Measurements from ENCODE around the gene NUDT21.
A peak's percentile ranks its signal among the peaks of the same experiment; 100 is the strongest.
"Not testable (repeated sequence)": the region's sequence is repeated elsewhere in the genome, so short reads cannot be mapped to it uniquely, and the experiment has no call there.

Gene NUDT21

DNA sequence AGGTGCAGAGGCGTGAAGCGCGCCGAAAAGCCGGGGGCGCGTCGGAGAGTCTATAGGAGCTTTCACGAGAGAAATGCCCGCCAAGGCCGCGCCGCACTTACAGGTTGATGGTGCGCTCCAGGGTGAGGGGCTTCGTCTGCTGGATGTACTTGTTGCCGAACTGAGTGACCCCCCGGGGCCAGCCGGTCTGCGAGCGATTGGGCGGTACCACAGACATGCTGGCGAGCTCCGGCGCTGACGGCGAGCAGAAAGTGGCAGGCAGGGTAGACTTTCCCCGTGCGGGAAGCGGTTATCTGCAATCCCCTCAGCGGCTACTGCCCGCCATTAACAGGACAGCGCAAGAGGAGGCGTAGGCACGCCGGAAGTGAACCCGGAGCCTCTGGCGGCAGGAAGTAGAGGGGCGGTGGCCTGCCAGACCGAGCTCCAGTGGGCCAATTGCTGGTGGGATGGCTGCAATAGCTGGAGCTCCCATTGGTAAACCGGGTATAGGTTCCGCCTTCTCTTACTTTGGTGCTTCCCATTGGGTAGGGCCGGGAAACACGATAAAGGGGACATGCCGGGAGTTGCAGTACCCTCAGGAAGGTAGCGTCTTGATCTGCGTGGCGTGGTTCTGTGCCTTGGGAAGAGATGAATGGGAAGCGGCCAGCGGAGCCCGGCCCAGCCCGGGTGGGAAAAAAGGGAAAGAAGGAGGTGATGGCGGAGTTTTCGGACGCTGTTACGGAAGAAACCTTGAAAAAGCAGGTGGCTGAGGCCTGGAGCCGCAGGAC lies at the start of gene NUDT21, which contains the start of gene OGFOD1:
Gene NUDT21 (minus strand): TSS at position 347 of the 767 bp plus-strand sequence. CDS start 130 bp downstream, at position 217.
Gene OGFOD1 (plus strand): TSS at position 569 of the 767 bp plus-strand sequence. CDS start 59 bp downstream, at position 628.
- peak; percentile 95 for DNase-seq (ENCODE audit: insufficient read length, low spot score)
- FAIRE-seq, result peak; percentile 96

DNA sequence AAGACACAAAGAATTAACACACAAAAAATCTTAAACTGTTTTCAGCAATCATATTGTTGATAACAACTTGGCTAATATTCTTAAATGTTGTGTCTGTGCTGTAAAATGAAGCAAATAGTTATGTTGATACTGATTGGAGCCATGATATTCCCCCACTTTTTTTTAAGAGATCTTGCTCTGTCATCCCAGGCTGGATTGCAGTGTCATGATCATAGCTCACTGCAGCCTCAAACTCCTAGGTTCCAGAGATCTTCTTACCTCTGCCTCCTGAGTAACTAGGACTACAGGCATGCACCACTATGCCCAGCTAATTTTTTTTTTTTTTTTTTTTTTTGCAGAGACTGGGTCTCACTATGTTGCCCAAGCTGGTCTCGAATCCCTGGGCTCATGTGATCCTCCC lies 42.7 kb upstream of the NUDT21 start:
- no peak for FAIRE-seq
- DNase-seq (ENCODE audit: insufficient read length, low spot score), result no peak

DNA sequence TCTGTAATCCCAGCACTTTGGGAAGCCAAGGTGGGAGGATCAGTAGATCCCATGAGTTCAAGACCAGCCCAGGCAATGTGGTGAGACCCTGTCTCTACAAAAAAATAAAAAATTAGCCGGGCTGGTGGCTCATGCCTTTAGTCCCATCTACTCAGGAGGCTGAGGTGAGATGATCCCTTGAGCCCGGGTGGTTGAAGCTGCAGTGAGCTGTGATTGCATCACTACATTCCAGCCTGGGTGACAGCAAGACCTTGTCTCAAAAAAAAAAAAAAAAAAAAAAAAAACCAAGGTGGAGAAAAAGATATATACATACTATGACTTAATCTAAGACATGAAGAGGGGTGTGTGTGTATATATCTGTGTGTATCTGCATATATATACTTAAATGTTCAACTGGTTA lies 42.0 kb upstream of the NUDT21 start:
- DNase-seq (ENCODE audit: insufficient read length, low spot score), result no peak
- no peak for FAIRE-seq

DNA sequence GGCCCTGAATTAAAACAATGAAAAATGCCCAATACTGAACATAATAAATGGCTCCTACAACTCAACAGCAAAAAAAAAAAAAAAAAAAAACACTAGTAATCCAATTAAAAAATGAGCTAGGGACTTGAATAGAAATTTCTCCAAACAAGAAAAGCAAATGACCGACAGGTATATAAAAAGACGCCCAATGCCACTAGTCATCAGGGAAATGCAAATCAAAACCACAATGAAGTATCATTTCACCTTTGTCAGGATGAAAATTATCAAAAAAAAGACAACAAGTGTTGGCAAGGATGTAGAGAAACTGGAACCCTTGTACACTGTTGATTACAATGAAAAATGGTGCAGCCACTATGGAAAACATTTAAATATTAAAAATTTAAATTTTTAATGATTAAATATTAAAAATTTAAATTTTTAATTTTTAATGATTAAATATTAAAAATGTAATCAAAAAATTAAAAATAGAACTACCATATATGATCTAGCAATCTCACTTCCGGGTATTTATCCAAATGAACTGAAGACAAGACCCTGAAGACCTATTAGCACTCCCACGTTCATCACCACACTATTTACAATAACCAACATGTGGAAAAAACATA lies 40.6 kb upstream of the NUDT21 start:
- FAIRE-seq (peak; percentile 8), DNase-seq (ENCODE audit: insufficient read length, low spot score) (no peak)

DNA sequence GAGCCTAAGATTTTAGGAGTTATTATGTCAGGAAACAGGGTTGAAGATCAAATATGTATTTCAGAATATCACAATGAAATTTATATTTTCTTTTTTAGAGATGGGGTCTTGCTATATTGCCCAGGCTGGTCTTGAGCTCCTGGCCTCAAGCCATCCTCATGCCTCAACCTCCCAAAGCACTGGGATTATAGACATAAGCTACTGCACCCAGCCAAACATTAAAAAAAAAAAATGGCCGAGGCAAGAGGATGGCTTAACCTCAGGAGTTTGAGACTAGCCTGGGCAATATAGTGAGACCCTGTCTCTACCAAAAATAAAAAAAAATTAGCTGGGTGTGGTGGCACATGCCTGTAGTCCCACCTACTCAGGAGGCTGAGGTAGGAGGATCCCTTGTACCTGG lies 37.7 kb upstream of the NUDT21 start:
- DNase-seq (ENCODE audit: insufficient read length, low spot score); FAIRE-seq: not testable (repeated sequence)

DNA sequence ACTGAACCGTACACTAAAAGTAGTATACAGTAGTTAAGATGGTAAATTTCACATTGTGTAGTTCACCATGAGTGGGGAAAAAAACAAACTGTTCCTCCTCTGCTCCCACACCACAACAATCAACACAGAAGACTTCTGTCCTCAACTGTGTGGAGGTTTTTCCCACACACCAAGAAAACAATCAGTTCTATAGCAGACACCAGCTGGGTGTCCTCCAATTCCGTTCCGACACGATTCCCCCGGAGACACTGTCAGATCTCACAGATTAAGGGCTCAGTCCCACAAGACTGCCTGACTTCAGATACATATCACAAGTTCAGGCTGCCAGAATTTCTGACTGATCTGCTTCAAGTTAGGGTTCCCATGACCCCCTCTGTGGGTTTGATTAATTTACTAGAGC lies 36.9 kb upstream of the NUDT21 start:
- FAIRE-seq, result no peak
- no peak for DNase-seq (ENCODE audit: insufficient read length, low spot score)

DNA sequence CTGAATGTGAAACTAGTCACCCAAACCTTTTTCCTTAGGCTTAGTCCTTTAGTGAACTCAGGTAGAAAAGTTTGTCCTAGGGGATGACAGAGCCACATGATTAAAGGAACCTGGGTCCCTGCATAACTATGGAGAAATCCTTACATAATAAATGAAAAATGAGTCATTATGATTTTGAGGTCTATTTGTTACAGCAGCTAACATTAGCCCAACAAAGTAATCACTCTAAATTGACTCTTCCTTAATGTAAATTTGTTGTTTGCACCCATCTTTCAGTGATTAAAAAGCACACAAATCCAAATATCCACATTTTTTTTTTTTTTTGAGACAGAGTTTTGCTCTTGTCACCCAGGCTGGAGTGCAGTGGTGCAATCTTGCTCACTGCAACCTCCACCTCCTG lies 32.3 kb upstream of the NUDT21 start:
- FAIRE-seq (no peak), DNase-seq (ENCODE audit: insufficient read length, low spot score) (no peak)

DNA sequence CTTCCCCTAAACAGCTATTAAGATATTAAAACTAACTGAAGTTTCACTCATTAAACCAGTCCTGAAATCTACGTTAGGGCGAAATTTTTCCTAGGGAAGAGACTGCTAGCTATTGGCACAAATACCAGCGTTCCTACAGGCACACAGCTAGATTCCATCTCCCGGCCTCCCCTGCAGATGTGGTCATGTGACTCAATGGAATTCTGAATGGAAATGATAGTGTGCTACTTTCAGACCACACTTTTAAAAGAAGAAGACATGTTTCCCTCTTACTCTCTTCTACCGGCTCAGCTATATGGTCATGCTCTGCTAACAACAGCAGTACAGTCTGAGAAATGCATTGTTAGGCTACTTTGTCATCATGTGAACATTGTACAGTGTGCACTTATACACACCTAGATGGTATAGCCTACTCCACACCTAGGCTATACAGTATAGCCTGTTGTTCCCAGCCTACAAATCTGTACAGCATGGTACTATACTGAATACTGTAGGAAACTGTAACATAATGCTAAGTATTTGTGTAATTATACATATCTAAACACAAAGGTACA lies 31.6 kb upstream of the NUDT21 start:
- no peak for FAIRE-seq

DNA sequence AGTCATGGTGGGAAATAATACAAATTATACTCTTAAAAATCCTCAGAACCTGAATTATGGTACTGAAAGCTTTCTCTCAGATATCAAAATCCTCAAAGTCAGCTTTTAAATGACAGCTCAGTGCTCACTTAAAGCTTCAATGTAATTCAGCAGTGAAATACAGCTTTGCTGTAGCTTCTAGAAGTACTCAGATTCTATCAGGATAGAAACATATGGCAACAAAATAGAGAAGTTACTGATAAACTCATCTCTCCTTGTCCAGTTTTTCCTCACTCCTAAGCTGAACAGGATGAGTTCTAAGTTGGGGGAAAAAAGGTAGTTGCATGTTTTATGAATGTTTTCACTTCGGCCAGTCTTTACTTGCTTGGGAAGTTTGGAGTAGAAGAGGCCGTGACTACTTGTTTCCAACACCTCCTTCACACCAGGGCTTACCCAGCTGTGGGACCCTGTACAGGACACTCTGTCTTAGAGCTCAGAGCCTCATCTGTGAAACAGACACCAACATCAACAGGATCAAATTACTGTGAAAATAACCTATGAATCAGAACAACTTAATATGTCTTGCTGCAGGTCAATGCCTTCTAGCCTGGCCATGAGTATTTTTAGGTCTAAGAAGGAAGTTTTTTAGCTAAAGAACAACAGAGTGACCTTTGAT lies 30.5 kb upstream of the NUDT21 start:
- no peak for DNase-seq (ENCODE audit: insufficient read length, low spot score)
- FAIRE-seq, result no peak

More for the DNA sequence above, 31.6 kb upstream of the NUDT21 start:
- no peak for DNase-seq (ENCODE audit: insufficient read length, low spot score)

DNA sequence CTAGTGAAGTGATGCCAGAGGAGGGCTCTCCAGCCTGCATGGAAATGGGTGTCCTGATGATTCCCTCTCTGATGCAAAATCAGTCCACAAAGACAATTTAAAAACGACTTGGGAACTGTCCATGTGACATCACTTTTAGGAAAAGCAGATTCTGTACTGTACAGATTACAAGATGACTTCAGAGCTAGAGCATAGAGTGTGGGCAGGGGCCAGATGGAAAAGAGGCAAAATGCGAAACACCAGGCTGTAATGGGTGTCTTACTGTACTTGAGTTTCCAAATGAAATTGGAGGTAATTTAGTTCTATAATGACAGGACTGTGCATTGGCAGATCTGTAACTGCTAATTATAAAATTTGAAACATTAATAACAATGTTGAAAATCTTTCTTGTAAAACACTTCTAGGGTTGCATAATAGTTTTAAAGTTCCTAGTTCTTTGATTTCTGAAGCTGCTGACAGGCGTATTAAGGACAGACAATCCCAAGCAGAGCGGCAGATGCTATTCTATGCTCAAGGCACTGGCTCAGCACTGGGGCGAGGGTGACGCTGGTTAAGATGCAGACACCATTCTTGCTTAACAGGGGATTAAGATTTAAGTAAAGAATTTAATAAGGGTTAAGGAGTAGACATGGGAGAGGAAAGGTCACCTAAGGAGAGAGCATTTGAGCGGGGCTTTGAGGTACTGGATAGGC lies 29.8 kb upstream of the NUDT21 start:
- DNase-seq (ENCODE audit: insufficient read length, low spot score) (no peak), FAIRE-seq (no peak)

DNA sequence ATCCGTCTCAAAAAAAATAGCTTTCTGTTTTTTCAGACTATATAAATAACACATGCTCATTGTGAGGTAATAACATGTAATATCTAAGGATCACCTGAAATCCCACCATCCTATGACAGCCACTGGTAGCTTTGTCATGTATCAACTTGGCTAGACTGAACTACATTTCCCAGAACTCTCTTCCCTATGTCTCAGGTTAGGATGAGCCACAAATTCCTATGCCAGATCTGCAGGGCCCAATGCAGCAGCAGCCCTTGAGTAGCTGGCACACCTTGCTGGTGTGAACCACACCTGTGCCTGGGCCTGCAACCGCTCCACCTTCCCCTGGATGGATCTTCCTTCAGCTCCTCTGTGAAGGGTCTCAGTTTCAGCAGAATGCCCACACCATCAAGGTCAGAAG lies 28.3 kb upstream of the NUDT21 start:
- FAIRE-seq, result no peak
- no peak for DNase-seq (ENCODE audit: insufficient read length, low spot score)

DNA sequence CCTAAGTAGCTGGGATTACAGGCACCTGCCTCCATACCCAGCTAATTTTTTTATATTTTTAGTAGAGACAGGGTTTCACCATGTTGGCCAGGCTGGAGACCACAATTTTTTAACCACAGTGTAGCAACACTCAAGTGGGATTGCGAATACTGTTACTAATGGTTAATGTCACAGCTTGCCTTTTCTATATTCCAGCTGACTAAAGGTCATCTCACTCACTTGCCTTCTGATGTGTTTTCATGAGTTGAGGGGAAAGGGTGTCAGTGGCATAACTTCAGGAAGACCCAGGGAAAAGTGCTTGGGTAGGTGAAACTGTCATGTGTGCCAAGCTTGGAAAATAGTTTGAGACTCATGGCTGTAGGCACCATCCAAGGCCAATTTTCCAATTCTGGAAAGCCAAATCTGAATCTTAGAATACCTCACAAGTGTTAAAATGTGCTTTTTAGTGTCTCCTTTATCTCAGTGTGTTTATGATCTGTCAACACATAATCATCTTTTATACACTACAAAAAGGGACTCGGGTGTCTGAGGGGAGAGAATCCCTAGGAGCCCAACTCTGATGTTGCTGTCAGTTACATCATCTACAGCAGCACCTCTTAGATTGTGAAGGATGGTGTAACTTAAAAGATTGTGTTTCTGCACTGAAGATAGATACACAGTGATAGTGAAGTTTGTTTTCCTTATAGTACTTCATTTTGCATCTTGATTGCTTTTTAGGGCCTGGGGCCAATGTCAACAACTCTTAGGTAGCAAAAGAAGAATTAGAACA lies 27.3 kb upstream of the NUDT21 start:
- DNase-seq (ENCODE audit: insufficient read length, low spot score) (no peak), FAIRE-seq (no peak)

DNA sequence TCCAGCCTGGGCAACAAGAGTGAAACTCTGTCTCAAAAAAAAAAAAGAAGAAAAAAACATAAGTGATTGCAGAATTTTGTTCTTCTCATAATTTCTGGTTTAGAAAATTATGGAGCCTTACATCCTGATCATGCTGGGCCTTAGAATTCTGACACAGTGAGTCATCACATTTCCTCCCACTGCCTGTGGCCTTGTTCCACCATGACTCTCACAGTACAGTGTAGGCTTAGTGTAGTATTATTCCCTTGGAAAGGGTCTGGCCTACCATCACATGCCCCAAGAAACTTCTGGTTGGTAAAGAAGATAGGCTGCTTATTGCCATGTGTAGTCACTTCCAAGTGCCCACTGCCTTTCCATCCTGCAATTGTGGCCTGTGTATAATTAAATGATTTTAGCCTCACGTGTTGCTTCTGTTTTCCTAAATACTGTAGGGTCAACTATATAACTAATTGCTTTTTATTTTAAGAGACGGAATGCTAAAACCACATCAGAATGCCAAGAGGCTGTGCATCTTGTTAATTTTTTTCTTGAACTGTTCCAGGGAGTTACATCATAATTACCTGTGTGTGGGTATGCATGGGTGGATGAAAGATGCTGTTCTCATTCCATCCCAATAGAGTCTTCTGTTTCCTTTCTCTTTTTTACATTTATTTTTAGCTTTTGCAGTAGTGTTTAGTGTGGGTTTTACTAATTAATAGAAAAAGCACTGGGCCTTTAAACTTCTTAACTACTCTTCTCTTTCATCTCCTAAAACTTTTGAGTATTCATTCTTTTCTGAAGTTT lies 26.2 kb upstream of the NUDT21 start:
- DNase-seq (ENCODE audit: insufficient read length, low spot score), result no peak
- no peak for FAIRE-seq

DNA sequence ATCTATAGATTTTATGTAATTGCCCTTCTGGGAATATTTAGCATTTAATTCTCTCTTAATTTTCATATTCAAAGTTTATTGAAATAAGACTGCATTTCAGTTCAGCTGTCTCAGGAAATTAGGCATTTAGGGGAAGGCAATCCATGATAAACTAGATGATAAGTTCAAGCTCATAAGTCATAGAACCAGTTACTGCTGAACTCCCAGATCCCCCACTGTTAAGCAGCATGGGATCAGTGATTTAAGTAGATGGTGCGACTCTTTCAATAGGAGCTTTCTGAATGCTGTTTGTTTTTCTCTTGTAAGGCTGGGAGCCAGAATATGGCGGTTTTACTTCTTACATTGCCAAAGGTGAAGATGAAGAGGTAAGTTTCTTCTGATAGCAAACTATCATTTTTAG lies 24.1 kb upstream of the NUDT21 start:
- no peak for FAIRE-seq
- DNase-seq (ENCODE audit: insufficient read length, low spot score), result no peak

DNA sequence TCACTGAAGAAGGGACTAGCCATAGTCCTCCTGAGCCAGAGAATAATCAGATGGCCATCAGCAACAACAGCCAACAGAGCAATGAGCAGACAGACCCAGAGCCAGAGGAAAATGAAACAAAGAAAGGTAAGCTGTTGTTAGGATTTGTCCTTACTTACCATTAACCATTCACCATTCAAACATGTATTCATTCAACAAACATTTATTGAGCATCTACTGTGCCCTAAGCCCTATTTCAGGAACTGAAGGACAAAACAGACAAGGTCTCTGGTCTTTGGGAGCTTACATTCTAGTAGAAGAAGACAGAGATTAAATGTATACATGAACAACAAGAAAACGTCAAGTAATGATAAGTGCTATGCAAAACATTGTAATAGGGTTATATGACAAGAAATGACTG lies 19.5 kb upstream of the NUDT21 start:
- no peak for FAIRE-seq
- DNase-seq (ENCODE audit: insufficient read length, low spot score), result no peak

DNA sequence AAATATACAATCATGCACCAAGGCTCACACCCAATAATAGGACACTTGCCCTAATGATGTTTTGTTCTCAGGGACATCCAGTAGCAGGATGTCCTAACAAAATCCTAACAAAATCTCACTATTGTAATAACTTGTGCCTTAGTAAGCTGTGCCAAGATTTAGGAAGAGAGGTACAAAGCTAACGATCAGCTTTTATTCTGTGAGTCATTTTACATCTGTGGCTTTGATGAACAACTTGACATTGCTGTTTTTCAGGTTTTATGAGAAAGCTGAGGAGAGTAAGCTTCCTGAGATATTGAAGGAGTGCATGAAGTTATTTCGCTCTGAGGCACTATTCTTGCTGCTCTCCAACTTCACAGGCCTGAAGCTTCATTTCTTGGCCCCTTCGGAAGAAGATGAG lies 19.1 kb upstream of the NUDT21 start:
- DNase-seq (ENCODE audit: insufficient read length, low spot score) (no peak), FAIRE-seq (no peak)

DNA sequence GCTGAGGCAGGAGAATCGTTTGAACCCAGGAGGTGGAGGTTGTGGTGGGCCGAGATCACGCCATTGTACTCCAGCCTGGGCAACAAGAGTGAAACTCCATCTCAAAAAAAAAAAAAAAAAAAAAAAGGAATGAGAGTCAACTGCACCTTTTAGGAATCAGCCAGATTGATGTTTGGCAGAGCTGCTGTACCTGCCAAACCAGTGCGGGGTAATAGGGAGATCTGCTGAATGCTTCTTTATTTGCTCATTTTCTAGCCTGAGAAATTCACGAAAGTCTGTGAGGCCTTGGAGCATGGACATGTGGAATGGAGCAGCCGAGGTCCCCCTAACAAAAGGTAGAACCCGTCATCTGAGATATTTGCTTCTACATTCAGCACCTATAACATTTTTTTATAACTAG lies 18.6 kb upstream of the NUDT21 start:
- no peak for DNase-seq (ENCODE audit: insufficient read length, low spot score)
- FAIRE-seq, result no peak

DNA sequence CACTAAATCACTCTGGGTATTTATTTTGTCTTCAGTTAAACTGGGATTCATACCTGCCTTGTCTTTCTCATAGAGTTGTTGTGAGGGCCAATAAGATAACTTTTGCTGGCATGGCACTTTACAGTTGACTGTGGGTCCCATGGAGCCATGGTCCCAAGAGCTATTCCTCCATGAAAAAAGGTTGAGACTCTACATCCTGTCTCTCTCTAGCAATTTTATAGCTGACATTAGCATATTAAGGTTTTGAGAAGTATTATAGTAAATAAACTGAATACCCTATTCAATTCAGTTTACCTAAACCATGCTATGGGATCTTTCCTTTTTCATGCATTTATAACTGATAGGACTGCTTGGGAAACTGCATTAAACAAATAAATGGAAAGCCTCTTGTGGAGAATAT lies 17.7 kb upstream of the NUDT21 start:
- no peak for DNase-seq (ENCODE audit: insufficient read length, low spot score)
- no peak for FAIRE-seq

DNA sequence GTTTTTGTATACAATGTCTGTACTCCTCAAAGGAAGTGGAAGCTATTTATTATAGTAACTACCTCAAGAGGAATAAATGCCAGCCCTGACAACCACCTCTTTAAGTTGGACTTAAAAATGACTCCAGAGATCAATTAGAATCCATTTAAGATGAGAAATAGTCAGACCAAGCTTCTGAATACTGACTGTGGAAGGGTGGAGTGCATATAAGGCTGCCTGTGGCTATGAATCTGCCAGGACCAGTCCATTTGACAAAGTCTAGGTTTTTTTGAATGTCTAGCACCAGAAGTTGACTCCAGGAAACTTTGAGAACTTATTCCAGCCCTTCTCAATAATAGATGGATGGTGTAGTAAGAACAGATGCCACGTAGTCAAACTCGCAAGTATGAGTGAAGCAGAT lies 15.2 kb upstream of the NUDT21 start:
- DNase-seq (ENCODE audit: insufficient read length, low spot score) (no peak), FAIRE-seq (no peak)
